T-helper 2 cell treated with Interferon-gamma antibody and Interleukin-4, amounts not matched to agents 100 ng/mL and 5 ng/mL, for 36 hours (primary cell): ENCODE results near the gene C10orf95. TPM values are rescaled to one million over a fixed set of nuclear protein-coding genes. Genes with fewer than 3 reads are reported as not detected.

Experiments
- intact Hi-C: fragments of 100-400 bp; cut with micrococcal nuclease; formaldehyde crosslinking; loops from one replicate; pipeline ENCODE4 v1.15.1; 2023
- total RNA-seq: library from RNA; stranded (reverse); gene quantifications from 2 replicates; pipeline ENCODE4 v1.2.3, GENCODE V29; 2022

C10orf95 gene
- total RNA-seq, 1 donor from 2014 or later = 0.18 TPM

DNA sequence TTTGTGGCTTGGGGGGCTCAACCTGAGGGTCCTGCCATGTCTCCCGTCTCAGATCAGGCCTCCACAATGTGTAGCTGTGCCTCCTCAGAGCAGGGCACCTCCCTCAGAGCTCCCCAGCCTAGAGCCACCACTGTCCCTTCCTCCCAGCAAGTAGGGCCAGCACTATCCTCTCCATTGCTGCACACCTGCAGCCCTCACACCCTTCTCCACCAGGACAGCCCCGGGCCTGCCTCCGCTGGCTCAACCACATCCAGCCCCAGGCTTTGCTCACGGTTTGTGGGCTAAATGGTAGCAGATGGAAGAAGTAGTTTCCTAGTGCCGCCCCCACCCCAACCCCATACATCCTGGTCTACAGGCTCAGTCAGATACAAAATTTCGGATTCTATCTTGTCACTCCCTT lies 45.7 kb downstream of the C10orf95 start:
- intact Hi-C loops = no loop called here

DNA sequence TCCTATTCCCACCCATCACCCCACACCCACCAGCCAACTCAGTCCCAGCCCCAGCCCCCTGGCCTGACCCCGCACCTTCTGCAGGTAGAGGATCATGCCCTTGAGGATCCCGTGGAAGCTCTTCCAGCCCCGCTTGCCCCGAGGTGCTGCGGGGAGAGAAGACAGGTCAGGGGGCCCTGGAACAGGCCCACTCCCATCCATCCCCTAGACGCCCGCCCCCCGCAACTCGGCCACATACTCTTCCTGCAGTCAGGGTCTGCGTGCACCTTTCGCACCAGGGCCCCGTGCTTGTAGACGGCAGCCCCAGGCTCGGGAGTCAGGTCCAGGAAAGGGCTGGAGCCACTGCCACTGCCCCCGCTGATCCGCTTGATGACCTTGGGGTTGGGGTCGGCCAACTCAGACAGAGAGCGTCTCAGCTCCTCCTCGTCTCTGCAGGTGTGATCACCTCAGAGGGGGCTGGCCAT lies 46.2 kb downstream of the C10orf95 start:
- intact Hi-C loops = no loop called here

DNA sequence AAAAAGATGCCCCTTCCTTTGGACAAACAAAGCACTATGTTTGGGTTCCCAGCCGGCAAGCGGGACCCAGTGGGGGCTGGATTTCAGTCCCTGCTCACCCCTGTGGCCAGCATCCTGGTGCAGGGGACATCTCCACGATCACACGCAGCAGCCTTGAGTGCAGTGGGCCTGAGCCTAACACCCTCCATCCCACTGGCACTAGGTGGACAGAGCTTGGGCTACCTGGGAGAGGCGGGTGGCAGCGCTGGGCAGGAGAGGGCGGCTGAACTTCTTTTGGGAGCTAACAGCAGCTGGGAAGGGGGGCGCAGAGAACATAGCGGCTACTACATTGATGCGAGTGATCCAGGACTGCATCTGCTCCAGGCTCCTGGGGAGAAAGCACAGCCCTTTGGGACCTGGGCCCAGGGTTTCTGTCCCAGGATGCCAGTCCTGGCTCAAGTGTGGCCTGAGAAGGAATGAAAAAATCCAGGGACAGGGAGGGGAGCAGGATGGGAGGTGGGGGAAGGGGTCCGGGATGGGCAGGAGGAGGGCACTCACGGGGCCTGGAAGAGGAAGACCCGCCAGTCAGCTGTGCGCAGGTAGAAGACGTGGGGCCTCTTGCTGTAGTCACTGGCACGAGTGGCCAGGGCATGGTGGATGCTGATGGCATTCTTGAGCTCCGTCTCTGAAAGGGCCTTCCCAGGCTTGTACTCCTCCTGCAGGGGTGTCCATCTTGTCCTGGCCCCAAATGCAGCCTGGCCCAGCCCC lies 46.8 kb downstream of the C10orf95 start:
- intact Hi-C loops = no loop called here

DNA sequence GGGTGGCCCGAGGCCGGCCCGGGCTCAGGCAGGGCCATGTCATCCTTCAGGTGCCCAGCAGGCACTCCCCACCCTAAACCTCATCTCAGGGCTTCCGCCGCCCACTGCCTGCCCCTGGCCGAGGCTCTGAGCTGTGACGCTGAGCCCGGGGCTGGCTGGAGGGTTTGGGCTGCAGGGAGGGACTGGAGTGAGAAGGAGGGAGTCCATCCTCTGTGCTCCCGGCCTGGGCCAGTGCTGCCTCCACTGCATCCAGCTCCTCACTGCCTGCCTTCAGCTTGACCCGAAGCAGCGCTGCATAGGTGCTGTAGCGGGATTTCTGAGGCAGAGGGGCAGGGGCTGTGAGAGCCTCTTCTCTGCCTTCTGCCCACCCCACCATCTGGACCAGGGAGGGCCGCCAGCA lies 48.2 kb downstream of the C10orf95 start:
- intact Hi-C loops = no loop called here

DNA sequence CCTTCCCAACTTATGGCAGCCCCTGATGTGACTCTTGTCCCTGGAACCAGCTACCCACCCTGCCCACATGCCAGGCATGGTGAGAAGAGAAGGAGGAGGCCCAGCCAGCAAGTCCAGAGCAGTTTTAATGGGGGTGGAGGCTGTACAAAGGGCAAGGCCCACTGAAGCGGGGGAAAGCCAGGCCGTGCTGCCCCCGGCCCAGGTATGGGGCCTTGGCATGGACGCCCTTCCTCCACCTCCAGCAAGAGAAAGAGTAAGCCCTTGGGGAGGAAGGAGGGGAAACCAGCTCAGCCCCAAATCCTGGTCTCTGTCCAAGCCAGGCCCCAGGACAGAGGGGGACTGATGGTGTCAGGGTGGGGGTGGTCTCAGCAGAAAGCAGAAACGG lies 48.8 kb downstream of the C10orf95 start:
- intact Hi-C loops = no loop called here

DNA sequence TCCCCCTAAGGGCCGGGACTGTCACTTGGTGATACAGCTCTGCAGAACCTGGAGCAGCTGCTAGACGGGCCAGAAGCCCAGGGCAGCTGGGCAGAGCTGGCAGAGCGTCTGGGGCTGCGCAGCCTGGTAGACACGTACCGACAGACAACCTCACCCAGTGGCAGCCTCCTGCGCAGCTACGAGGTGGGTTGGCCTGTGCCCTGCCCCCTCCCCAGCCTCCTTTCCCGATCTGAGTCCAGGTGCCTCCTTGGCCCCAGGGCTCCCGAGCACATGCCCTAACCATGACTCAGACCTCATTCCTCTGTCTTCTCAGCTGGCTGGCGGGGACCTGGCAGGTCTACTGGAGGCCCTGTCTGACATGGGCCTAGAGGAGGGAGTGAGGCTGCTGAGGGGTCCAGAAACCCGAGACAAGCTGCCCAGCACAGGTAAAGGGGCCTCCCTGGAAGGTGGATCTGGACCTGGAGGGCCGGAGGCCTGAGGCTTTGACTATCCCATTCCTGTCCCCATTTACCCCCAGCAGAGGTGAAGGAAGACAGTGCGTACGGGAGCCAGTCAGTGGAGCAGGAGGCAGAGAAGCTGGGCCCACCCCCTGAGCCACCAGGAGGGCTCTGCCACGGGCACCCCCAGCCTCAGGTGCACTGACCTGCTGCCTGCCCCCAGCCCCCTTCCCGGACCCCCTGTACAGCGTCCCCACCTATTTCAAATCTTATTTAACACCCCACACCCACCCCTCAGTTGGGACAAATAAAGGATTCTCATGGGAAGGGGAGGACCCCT lies 49.4 kb downstream of the C10orf95 start:
- intact Hi-C loops = no loop called here

DNA sequence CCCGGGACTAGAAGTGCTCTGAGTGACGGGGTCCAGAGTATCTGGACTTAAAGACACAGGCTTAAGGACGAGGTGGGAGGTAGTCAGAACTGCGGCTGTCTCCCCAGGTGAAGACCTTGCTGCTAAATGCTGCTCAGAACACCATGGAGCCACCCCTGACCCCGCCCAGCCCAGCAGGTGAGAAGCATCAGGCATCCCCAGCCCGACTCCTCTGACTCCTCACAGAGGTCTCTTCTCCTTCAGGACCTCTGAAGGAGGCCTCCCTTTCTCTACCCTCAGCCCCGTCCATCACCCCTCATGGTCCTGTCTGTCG lies 50.0 kb downstream of the C10orf95 start:
- intact Hi-C loops = no loop called here

DNA sequence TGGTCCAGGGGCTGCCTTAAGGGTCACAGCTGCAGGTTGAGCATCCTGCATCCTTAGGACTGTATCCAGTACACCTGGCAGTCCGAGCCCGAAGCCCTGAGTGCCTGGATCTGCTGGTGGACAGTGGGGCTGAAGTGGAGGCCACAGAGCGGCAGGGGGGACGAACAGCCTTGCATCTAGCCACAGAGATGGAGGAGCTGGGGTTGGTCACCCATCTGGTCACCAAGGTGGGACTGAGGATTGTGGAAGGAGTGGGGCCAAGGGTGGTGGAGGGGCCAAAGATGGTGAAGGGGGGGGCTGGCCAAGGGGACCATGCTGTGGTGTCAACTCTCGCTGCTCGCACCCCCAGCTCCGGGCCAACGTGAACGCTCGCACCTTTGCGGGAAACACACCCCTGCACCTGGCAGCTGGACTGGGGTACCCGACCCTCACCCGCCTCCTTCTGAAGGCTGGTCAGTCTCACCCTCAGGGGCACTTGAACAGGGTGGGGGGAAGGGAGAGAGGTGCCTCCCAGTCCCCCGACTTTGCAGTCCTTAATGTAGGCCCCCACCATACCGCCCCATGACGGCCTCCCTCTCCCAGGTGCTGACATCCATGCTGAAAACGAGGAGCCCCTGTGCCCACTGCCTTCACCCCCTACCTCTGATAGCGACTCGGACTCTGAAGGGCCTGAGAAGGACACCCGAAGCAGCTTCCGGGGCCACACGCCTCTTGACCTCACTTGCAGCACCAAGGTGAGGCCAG lies 50.6 kb downstream of the C10orf95 start:
- intact Hi-C loops = no loop called here

DNA sequence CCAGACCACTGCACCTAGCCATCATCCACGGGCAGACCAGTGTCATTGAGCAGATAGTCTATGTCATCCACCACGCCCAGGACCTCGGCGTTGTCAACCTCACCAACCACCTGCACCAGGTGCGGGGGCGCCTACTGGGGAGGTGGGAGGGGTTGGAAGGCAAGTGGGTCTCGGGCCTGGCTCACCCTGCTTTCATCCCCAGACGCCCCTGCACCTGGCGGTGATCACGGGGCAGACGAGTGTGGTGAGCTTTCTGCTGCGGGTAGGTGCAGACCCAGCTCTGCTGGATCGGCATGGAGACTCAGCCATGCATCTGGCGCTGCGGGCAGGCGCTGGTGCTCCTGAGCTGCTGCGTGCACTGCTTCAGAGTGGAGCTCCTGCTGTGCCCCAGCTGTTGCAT lies 51.3 kb downstream of the C10orf95 start:
- intact Hi-C loops = no loop called here

Other genes with a start within 250 kb of the C10orf95 start
- gene ELOVL3, start 225.2 kb downstream of the C10orf95 start, total RNA-seq = not detected in 2 replicates
- gene PITX3, start 210.0 kb downstream of the C10orf95 start, total RNA-seq = not detected in 2 replicates
- 51.5 and 51.8 TPM in 2 replicates for gene GBF1, start 206.0 kb downstream of the C10orf95 start, total RNA-seq
- 111 and 112 TPM in 2 replicates for gene NFKB2, start 55.8 kb downstream of the C10orf95 start, total RNA-seq
- gene PSD, start 32.8 kb downstream of the C10orf95 start, total RNA-seq = 1.4 and 1.6 TPM in 2 replicates
- gene FBXL15, start 30.7 kb downstream of the C10orf95 start, total RNA-seq = 9.7 and 10.1 TPM in 2 replicates
- gene CUEDC2, start 19.0 kb downstream of the C10orf95 start, total RNA-seq = 61.5 and 61.8 TPM in 2 replicates
- 77.1 and 78.7 TPM in 2 replicates for gene ACTR1A, start 51.2 kb upstream of the C10orf95 start, total RNA-seq
- gene SUFU, start 52.4 kb upstream of the C10orf95 start, total RNA-seq = 13.8 and 14.2 TPM in 2 replicates
- 53.7 and 54.4 TPM in 2 replicates for gene TRIM8, start 192.9 kb upstream of the C10orf95 start, total RNA-seq